ENCODE measurements around the gene ENTREP3. TPM values are rescaled to one million over a fixed set of nuclear protein-coding genes. Genes with fewer than 3 reads are reported as not detected.
A peak's percentile ranks its signal among the peaks of the same experiment; 100 is the strongest.
"Not testable (repeated sequence)": the region's sequence is repeated elsewhere in the genome, so short reads cannot be mapped to it uniquely, and the experiment has no call there.

ENTREP3 gene
- total and polyA plus RNA-seq, 8 donors = 6.7 to 14.4 (median 8.7) TPM

GRCh38 chr1:155247667-155248553, 7.4 kb downstream of the ENTREP3 start:
- DNase-seq (peak in 1 of 6 donors; percentile 71), FAIRE-seq (no peak), ATAC-seq (no peak)
- Histone ChIP-seq H3K4me1 (peaks cover 0 to 8% (median 0%) of the 10 kb centered on the region in 3 donors), H3K4me3 (no peak overlapping the region), H3K27ac (no peak overlapping the region), H3K27me3 (no peaks in the 10 kb centered on the region), H3K9me3 (no peaks in the 10 kb centered on the region), H3K36me3 (no peaks in the 10 kb centered on the region)
- intact Hi-C loops (cut with DNase I) = no loop called here
- 87 to 88% methylated on average over 26 of the region's 26 CpGs for WGBS, 2 donors
- TF ChIP-seq CTCF (IDR thresholded peaks at IDR 0.05) = no peak

GRCh38 chr1:155246796-155247195, 8.5 kb downstream of the ENTREP3 start:
- H3K9me3 ChIP-seq; DNase-seq; H3K4me3 ChIP-seq; H3K36me3 ChIP-seq; ATAC-seq; FAIRE-seq; H3K27ac ChIP-seq; H3K27me3 ChIP-seq; H3K4me1 ChIP-seq; intact Hi-C loops (cut with DNase I): not testable (repeated sequence)
- WGBS, 2 donors = 93% methylated on average over 3 of the region's 3 CpGs

DNA sequence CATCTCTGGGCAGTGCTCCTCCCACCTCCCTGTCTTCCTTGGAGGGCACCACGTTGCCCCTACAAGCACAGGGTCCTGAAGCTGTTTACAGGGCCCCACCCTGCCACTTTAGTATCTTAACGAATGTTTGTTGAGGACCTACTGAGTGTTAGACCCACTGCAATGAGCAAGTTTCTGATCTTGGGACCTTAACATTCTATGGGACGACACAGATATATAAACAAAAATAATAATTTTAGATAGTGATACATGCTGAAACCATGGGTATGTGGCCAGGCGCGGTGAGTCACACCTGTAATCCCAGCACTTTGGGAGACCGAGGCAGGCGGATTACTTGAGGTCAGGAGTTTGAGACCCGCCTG, 10.1 kb downstream of the ENTREP3 start:
- H3K27me3 ChIP-seq = no peaks in the 10 kb centered on the region
- ATAC-seq (no peak), FAIRE-seq (no peak), DNase-seq (peak in 1 of 6 donors; percentile 28)
- H3K4me3 ChIP-seq = peak overlapping the region; percentile 43 to 66 (median 54)
- H3K27ac ChIP-seq = peak overlapping the region; percentile 69 to 93 (median 84)
- H3K9me3 ChIP-seq = no peaks in the 10 kb centered on the region
- no peak for TF ChIP-seq CTCF (IDR thresholded peaks at IDR 0.05)
- no peaks in the 10 kb centered on the region for H3K36me3 ChIP-seq
- intact Hi-C loops (cut with DNase I) = no loop called here
- peaks cover 0 to 4% (median 0%) of the 10 kb centered on the region in 3 donors for H3K4me1 ChIP-seq
- 60 to 62% methylated on average over 8 of the region's 8 CpGs for WGBS, 2 donors

GRCh38 chr1:155244368-155245162, 10.7 kb downstream of the ENTREP3 start:
- DNase-seq (peak; percentile 88 to 97 (median 96)), ATAC-seq (peak; percentile 91 to 94 (median 92)), FAIRE-seq (no peak)
- Histone ChIP-seq H3K27me3 (no peaks in the 10 kb centered on the region), H3K4me1 (peaks cover 0 to 4% (median 0%) of the 10 kb centered on the region in 3 donors), H3K36me3 (no peaks in the 10 kb centered on the region), H3K9me3 (no peaks in the 10 kb centered on the region), H3K4me3 (peak overlapping the region; percentile 43 to 66 (median 54)), H3K27ac (peak overlapping the region; percentile 69 to 93 (median 84))
- intact Hi-C loops (cut with DNase I) = no loop called here
- WGBS, 2 donors = 0 to 1% methylated on average over 53 of the region's 53 CpGs
- no peak for TF ChIP-seq CTCF (IDR thresholded peaks at IDR 0.05)

DNA sequence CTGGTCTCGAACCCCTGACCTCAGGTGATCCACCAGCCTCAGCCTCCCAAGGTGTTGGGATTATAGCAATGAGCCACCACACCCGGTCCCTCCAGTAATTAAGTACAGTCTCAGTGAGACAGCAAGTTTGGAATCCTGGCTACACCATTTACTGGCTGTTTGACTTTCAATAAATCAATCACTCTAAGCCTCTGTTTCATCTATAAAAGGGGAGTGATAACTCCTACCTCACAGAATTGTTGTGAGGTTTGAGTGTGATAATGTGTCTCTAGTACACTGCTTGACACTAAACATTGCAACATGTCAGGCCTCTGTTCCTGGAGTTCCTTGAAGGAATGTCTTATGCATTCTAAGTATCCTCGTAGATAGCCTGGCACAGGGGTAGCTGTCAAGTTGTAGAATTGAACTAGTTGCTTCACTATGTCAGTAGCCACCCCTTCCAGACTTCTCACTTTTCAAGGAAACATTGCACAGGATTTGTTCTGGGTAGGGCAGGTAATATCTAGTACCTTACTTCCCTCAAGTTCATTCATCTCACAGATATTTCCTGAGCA, 12.4 kb downstream of the ENTREP3 start:
- 67 to 70% methylated on average over 3 of the region's 3 CpGs for WGBS, 2 donors
- H3K36me3 ChIP-seq = no peaks in the 10 kb centered on the region
- peak overlapping the region in 2 of 4 donors; percentile 59 to 66 for H3K4me3 ChIP-seq
- ATAC-seq (no peak), FAIRE-seq (no peak), DNase-seq (no peak)
- peaks cover 0 to 4% (median 0%) of the 10 kb centered on the region in 3 donors for H3K4me1 ChIP-seq
- H3K27ac ChIP-seq = no peak overlapping the region
- intact Hi-C loops (cut with DNase I) = no loop called here
- H3K27me3 ChIP-seq = no peaks in the 10 kb centered on the region
- H3K9me3 ChIP-seq = no peaks in the 10 kb centered on the region
- no peak for TF ChIP-seq CTCF (IDR thresholded peaks at IDR 0.05)

All from pancreas (tissue), 10 donors.